Trophoblast cell (in vitro differentiated cells and primary cell): ENCODE results near the gene OTUB1.

ENCODE experiments used
- DNase-seq, 2 donors: peaks; one replicate each; pipeline ENCODE4 v3.0.0-alpha.2; 2016
- H2AFZ ChIP-seq: 2 replicates; pipeline ENCODE4 v1.6.1; 2013; ENCODE audit warnings: low read length, moderate library complexity, mild to moderate bottlenecking; ENCODE audit not compliant: insufficient read depth, poor library complexity
- H2AK5ac ChIP-seq: 2 replicates; pipeline ENCODE4 v1.6.1; 2013; ENCODE audit warnings: mild to moderate bottlenecking, low read length
- H2BK120ac ChIP-seq: 2 replicates; pipeline ENCODE4 v1.6.1; 2013; ENCODE audit warnings: low read length, mild to moderate bottlenecking, moderate library complexity; ENCODE audit not compliant: insufficient read depth, poor library complexity
- H2BK12ac ChIP-seq: 2 replicates; pipeline ENCODE4 v1.6.1; 2013; ENCODE audit warnings: mild to moderate bottlenecking, low read length, moderate library complexity
- H2BK5ac ChIP-seq: 2 replicates; pipeline ENCODE4 v1.6.1; 2013; ENCODE audit warnings: low read length, low read depth, moderate library complexity, mild to moderate bottlenecking; ENCODE audit not compliant: poor library complexity
- H3K14ac ChIP-seq: 2 replicates; pipeline ENCODE4 v1.6.1; 2013; ENCODE audit warnings: mild to moderate bottlenecking, low read length
- H3K18ac ChIP-seq: 2 replicates; pipeline ENCODE4 v1.6.1; 2013; ENCODE audit warnings: mild to moderate bottlenecking, low read length
- H3K23ac ChIP-seq: 2 replicates; pipeline ENCODE4 v1.6.1; 2013; ENCODE audit warnings: low read length
- H3K27ac ChIP-seq: 2 replicates; pipeline ENCODE4 v1.5.1; 2013; ENCODE audit warnings: low read depth, mild to moderate bottlenecking, inconsistent platforms, low read length, moderate library complexity
- H3K27me3 ChIP-seq: 2 replicates; pipeline ENCODE4 v1.6.1; 2013; ENCODE audit warnings: inconsistent platforms, mild to moderate bottlenecking, low read length, moderate library complexity; ENCODE audit not compliant: insufficient read depth
- H3K36me3 ChIP-seq, 2 experiments: 1 replicate in 1 of 2; 2 replicates in 1 of 2; pipeline ENCODE4 v1.6.1; 2013; ENCODE audit warnings: low read length in 2 of 2, mild to moderate bottlenecking in 2 of 2, moderate library complexity in 1 of 2; ENCODE audit not compliant: insufficient read depth in 2 of 2, control insufficient read depth in 1 of 2
- H3K4ac ChIP-seq: 2 replicates; pipeline ENCODE4 v1.6.1; 2013; ENCODE audit warnings: low read depth, mild to moderate bottlenecking, low read length, moderate library complexity
- H3K4me1 ChIP-seq, 2 experiments: 1 replicate in 1 of 2; 2 replicates in 1 of 2; pipeline ENCODE4 v1.6.1; 2013; ENCODE audit warnings: low read length in 2 of 2, mild to moderate bottlenecking in 2 of 2, moderate library complexity in 1 of 2; ENCODE audit not compliant: insufficient read depth in 2 of 2, control insufficient read depth in 1 of 2
- H3K4me2 ChIP-seq: 2 replicates; pipeline ENCODE4 v1.6.1; 2013; ENCODE audit warnings: inconsistent platforms, mild to moderate bottlenecking, low read length, moderate library complexity
- H3K4me3 ChIP-seq: 2 replicates; pipeline ENCODE4 v1.5.1; 2013; ENCODE audit warnings: mild to moderate bottlenecking, low read depth, low read length, inconsistent platforms
- H3K79me1 ChIP-seq: one replicate; pipeline ENCODE4 v1.6.1; 2013; ENCODE audit warnings: low read length
- H3K79me2 ChIP-seq: 2 replicates; pipeline ENCODE4 v1.6.1; 2013; ENCODE audit warnings: low read length, mild to moderate bottlenecking; ENCODE audit not compliant: control insufficient read depth, insufficient read depth, poor library complexity
- H3K9ac ChIP-seq: 2 replicates; pipeline ENCODE4 v1.6.1; 2013; ENCODE audit warnings: mild to moderate bottlenecking, low read length
- H3K9me3 ChIP-seq: 2 replicates; pipeline ENCODE4 v1.6.1; 2013; ENCODE audit warnings: low read depth, mild to moderate bottlenecking, control low read depth, inconsistent platforms, low read length; ENCODE audit not compliant: insufficient read depth
- H4K12ac ChIP-seq: 2 replicates; pipeline ENCODE4 v1.6.1; 2013; ENCODE audit warnings: low read depth, mild to moderate bottlenecking, low read length, moderate library complexity
- H4K8ac ChIP-seq: 2 replicates; pipeline ENCODE4 v1.6.1; 2013; ENCODE audit warnings: low read depth, mild to moderate bottlenecking, low read length, moderate library complexity
- H4K91ac ChIP-seq: one replicate; pipeline ENCODE4 v1.6.1; 2013; ENCODE audit warnings: low read depth, mild to moderate bottlenecking, low read length, moderate library complexity
- WGBS: extraction: QIAGEN DNeasy Blood & Tissue Kit; methylation state at CpG from one replicate; pipeline ENCODE4 v1.1.7; 2013; ENCODE audit warnings: missing lambda C conversion rate; ENCODE audit not compliant: insufficient read length, insufficient coverage; ENCODE audit errors: extremely low coverage; 5-methylcytosine and 5-hydroxymethylcytosine counted together

OTUB1 gene

GRCh38 chr11:64022125-64022784 lies 36.0 kb downstream of the OTUB1 start:
- Histone ChIP-seq H2BK120ac (no peak overlapping the region), H3K36me3 (no peaks in the 10 kb centered on the region), H3K79me1 (no peaks in the 10 kb centered on the region), H2BK12ac (no peak overlapping the region), H3K27me3 (no peaks in the 10 kb centered on the region), H2AFZ (no peak overlapping the region), H3K27ac (no peak overlapping the region), H3K4me3 (no peak overlapping the region), H3K4me1 (no peaks in the 10 kb centered on the region), H3K9me3 (peaks cover 2% of the 10 kb centered on the region), H2BK5ac (no peak overlapping the region), H2AK5ac (no peak overlapping the region), H3K14ac (no peak overlapping the region), H4K8ac (no peak overlapping the region), H3K79me2 (no peaks in the 10 kb centered on the region), H3K4me2 (no peak overlapping the region), H4K91ac (no peak overlapping the region), H3K23ac (no peak overlapping the region), H3K4ac (no peak overlapping the region), H3K18ac (no peak overlapping the region), H4K12ac (no peak overlapping the region), H3K9ac (no peak overlapping the region)
- no peak for DNase-seq
- no CpG with 5 or more reads among the region's 14 CpGs for WGBS

- H3K36me3 ChIP-seq: no peaks in the 10 kb centered on the region
- no peak overlapping the region for H2BK12ac ChIP-seq
- no peak overlapping the region for H2BK120ac ChIP-seq
- H2AFZ ChIP-seq: no peak overlapping the region
- H3K4me1 ChIP-seq: peaks cover 0 to 2% of the 10 kb centered on the region in 2 experiments
- no peak overlapping the region for H3K14ac ChIP-seq
- no peak overlapping the region for H3K23ac ChIP-seq
- H3K79me1 ChIP-seq: no peaks in the 10 kb centered on the region
- H3K18ac ChIP-seq: no peak overlapping the region
- H2AK5ac ChIP-seq: no peak overlapping the region
- H3K27ac ChIP-seq: no peak overlapping the region
- no peaks in the 10 kb centered on the region for H3K27me3 ChIP-seq
- H3K9ac ChIP-seq: no peak overlapping the region
- WGBS: no CpG with 5 or more reads among the region's 20 CpGs
- H4K12ac ChIP-seq: no peak overlapping the region
- H3K79me2 ChIP-seq: no peaks in the 10 kb centered on the region
- H3K4me3 ChIP-seq: no peak overlapping the region
- H4K8ac ChIP-seq: no peak overlapping the region
- peaks cover 2% of the 10 kb centered on the region for H3K9me3 ChIP-seq
- no peak for DNase-seq
- H4K91ac ChIP-seq: no peak overlapping the region
- no peak overlapping the region for H3K4ac ChIP-seq
- no peak overlapping the region for H3K4me2 ChIP-seq
- no peak overlapping the region for H2BK5ac ChIP-seq
Observed at GRCh38 chr11:64023712-64024710, 37.8 kb downstream of the OTUB1 start.

- Histone ChIP-seq H3K27ac (no peak overlapping the region), H3K4me1 (peaks cover 0 to 2% of the 10 kb centered on the region in 2 experiments), H3K23ac (no peak overlapping the region), H2BK5ac (no peak overlapping the region), H2BK120ac (no peak overlapping the region), H2AK5ac (no peak overlapping the region), H3K4ac (no peak overlapping the region), H3K9me3 (no peaks in the 10 kb centered on the region), H3K36me3 (no peaks in the 10 kb centered on the region), H2BK12ac (no peak overlapping the region), H3K79me2 (no peaks in the 10 kb centered on the region), H3K27me3 (no peaks in the 10 kb centered on the region), H4K91ac (no peak overlapping the region), H3K14ac (no peak overlapping the region), H4K8ac (no peak overlapping the region), H3K4me3 (no peak overlapping the region), H4K12ac (no peak overlapping the region), H3K9ac (no peak overlapping the region), H3K79me1 (no peaks in the 10 kb centered on the region), H3K4me2 (no peak overlapping the region), H2AFZ (no peak overlapping the region), H3K18ac (no peak overlapping the region)
- WGBS: no CpG with 5 or more reads among the region's 4 CpGs
- no peak for DNase-seq
Observed at GRCh38 chr11:64025205-64025604, 39.0 kb downstream of the OTUB1 start.

GRCh38 chr11:64026575-64027205 lies 40.5 kb downstream of the OTUB1 start:
- Histone ChIP-seq H2AK5ac (no peak overlapping the region), H4K12ac (no peak overlapping the region), H4K8ac (no peak overlapping the region), H3K9me3 (no peaks in the 10 kb centered on the region), H4K91ac (no peak overlapping the region), H2BK120ac (no peak overlapping the region), H3K9ac (no peak overlapping the region), H3K79me1 (no peaks in the 10 kb centered on the region), H3K27me3 (no peaks in the 10 kb centered on the region), H3K23ac (no peak overlapping the region), H3K36me3 (no peaks in the 10 kb centered on the region), H3K18ac (no peak overlapping the region), H3K4me3 (no peak overlapping the region), H2AFZ (no peak overlapping the region), H3K4me2 (no peak overlapping the region), H2BK12ac (no peak overlapping the region), H3K4me1 (peaks cover 0 to 2% of the 10 kb centered on the region in 2 experiments), H3K27ac (no peak overlapping the region), H3K79me2 (no peaks in the 10 kb centered on the region), H2BK5ac (no peak overlapping the region), H3K4ac (no peak overlapping the region), H3K14ac (no peak overlapping the region)
- no peak for DNase-seq
- WGBS: no CpG with 5 or more reads among the region's 7 CpGs
